Thyroid gland (tissue), 4 donors: ENCODE measurements around the gene KCTD21.

Source experiments
- POLR2A ChIP-seq, 2 donors: fragments of 450-650 bp; IDR thresholded peaks; one replicate each; pipeline ENCODE4 v1.6.1; 2017; ENCODE audit warnings: antibody characterized with exemption in 2 of 2, mild to moderate bottlenecking in 2 of 2, moderate library complexity in 1 of 2
- TF ChIP-seq, protein P1 (sequence below), 6 experiments: fragments of 200-600 bp in 3 of 6; fragments of 450-650 bp in 3 of 6; sonication (generic) in 3 of 6; IDR thresholded peaks; one replicate each; pipeline ENCODE4 v1.5.1; 2016 to 2019; ENCODE audit warnings: antibody characterized with exemption in 6 of 6, mild to moderate bottlenecking in 2 of 6, inconsistent platforms in 1 of 6, moderate library complexity in 1 of 6

DNA sequence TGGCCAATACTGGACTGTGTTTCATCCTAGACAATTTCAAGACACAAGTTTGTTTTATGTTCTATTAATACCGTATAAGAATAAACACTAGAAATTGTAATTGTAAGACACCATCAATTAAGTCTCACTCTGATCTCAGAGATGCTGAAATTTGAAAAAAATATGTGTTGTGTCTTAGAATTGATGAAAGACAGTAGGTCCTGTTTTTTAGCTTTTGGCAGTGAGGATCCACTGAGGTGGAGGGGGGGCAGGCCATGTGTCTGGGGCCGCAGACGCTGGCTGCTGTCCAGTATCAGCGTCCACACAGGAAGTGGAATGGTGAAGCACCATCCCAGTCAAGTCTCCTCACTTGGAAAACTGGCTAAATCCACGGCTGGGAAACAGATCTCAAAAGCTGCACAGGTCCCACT lies 26.5 kb downstream of the KCTD21 start:
- TF ChIP-seq, protein P1, sequence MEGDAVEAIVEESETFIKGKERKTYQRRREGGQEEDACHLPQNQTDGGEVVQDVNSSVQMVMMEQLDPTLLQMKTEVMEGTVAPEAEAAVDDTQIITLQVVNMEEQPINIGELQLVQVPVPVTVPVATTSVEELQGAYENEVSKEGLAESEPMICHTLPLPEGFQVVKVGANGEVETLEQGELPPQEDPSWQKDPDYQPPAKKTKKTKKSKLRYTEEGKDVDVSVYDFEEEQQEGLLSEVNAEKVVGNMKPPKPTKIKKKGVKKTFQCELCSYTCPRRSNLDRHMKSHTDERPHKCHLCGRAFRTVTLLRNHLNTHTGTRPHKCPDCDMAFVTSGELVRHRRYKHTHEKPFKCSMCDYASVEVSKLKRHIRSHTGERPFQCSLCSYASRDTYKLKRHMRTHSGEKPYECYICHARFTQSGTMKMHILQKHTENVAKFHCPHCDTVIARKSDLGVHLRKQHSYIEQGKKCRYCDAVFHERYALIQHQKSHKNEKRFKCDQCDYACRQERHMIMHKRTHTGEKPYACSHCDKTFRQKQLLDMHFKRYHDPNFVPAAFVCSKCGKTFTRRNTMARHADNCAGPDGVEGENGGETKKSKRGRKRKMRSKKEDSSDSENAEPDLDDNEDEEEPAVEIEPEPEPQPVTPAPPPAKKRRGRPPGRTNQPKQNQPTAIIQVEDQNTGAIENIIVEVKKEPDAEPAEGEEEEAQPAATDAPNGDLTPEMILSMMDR (IDR thresholded peaks at IDR 0.05): no peak
- TF ChIP-seq POLR2A (IDR thresholded peaks at IDR 0.05): no peak
